GM23338 (cell line): ENCODE data around the gene CYTH3. TPM values are rescaled to one million over a fixed set of nuclear protein-coding genes. Genes with fewer than 3 reads are reported as not detected.

Experiments
- ATAC-seq: fragments of 200-7000 bp; cut with Tn5 transposase; 3 replicates; pipeline ENCODE4 v1.9.1; 2020
- DNase-seq: peaks from one replicate; pipeline ENCODE4 v3.0.0-alpha.2; 2015; ENCODE audit warnings: low spot score
- H2AFZ ChIP-seq: fragments of 200-600 bp; sonication (generic); 2 replicates; pipeline ENCODE4 v1.8.0; 2016; ENCODE audit warnings: antibody characterized with exemption, mild to moderate bottlenecking, moderate library complexity
- H3F3A ChIP-seq: fragments of 200-600 bp; sonication (generic); replicated peaks from 2 replicates; pipeline ENCODE4 v1.8.0; 2017; ENCODE audit warnings: antibody characterized with exemption, mixed run types, low read depth
- H3K27ac ChIP-seq: fragments of 200-600 bp; sonication (generic); 2 replicates; pipeline ENCODE4 v1.6.1; 2016; ENCODE audit warnings: low read depth
- H3K27me3 ChIP-seq: fragments of 200-600 bp; sonication (generic); 2 replicates; pipeline ENCODE4 v1.8.0; 2016; ENCODE audit warnings: mild to moderate bottlenecking, mixed run types, moderate library complexity; ENCODE audit not compliant: insufficient read depth
- H3K36me3 ChIP-seq: fragments of 200-600 bp; sonication (generic); 2 replicates; pipeline ENCODE4 v1.8.0; 2016; ENCODE audit warnings: mild to moderate bottlenecking; ENCODE audit not compliant: insufficient read depth
- H3K4me1 ChIP-seq: fragments of 200-600 bp; sonication (generic); 2 replicates; pipeline ENCODE4 v1.8.0; 2016; ENCODE audit warnings: mild to moderate bottlenecking, moderate library complexity; ENCODE audit not compliant: insufficient read depth
- H3K4me2 ChIP-seq: fragments of 200-600 bp; sonication (generic); 2 replicates; pipeline ENCODE4 v1.7.1; 2017; ENCODE audit warnings: mixed run types
- H3K4me3 ChIP-seq: fragments of 200-600 bp; sonication (generic); 2 replicates; pipeline ENCODE4 v1.6.1; 2016; ENCODE audit warnings: mixed run types
- H3K79me2 ChIP-seq: fragments of 200-600 bp; sonication (generic); replicated peaks from 2 replicates; pipeline ENCODE4 v1.8.0; 2017; ENCODE audit warnings: mild to moderate bottlenecking; ENCODE audit not compliant: insufficient read depth
- H3K9me2 ChIP-seq: fragments of 200-600 bp; sonication (generic); 2 replicates; pipeline ENCODE4 v1.8.0; 2017; ENCODE audit not compliant: insufficient read depth
- H4K20me1 ChIP-seq: fragments of 200-600 bp; sonication (generic); replicated peaks from 2 replicates; pipeline ENCODE4 v1.8.0; 2017; ENCODE audit warnings: mild to moderate bottlenecking; ENCODE audit not compliant: insufficient read depth
- H3K27ac Mint-ChIP-seq: 2 replicates; pipeline ENCODE4 v1.8.0; 2020; ENCODE audit warnings: inconsistent platforms, mild to moderate bottlenecking, moderate library complexity, mixed read lengths
- H3K27me3 Mint-ChIP-seq: 3 replicates; pipeline ENCODE4 v1.8.0; 2022; ENCODE audit warnings: low read depth, mild to moderate bottlenecking, moderate library complexity, mixed read lengths, inconsistent platforms; ENCODE audit not compliant: insufficient read depth, poor library complexity
- H3K36me3 Mint-ChIP-seq: 3 replicates; pipeline ENCODE4 v1.8.0; 2021; ENCODE audit warnings: low read depth, mild to moderate bottlenecking, inconsistent platforms, moderate library complexity, mixed read lengths
- H3K4me1 Mint-ChIP-seq: 3 replicates; pipeline ENCODE4 v1.8.0; 2020; ENCODE audit warnings: mild to moderate bottlenecking, inconsistent platforms, mixed read lengths
- H3K4me3 Mint-ChIP-seq: 3 replicates; pipeline ENCODE4 v1.8.0; 2021; ENCODE audit warnings: moderate library complexity, mild to moderate bottlenecking, inconsistent platforms, mixed read lengths
- H3K9me3 Mint-ChIP-seq: 3 replicates; pipeline ENCODE4 v1.8.0; 2020; ENCODE audit warnings: moderate library complexity, mild to moderate bottlenecking, inconsistent platforms, mixed read lengths
- CREB1 ChIP-seq: fragments of 250-450 bp; sonication (Bioruptor Pico); IDR thresholded peaks from 2 replicates; pipeline ENCODE4 v1.5.0; 2020; ENCODE audit warnings: low read depth, mild to moderate bottlenecking, moderate library complexity
- CTCF ChIP-seq, 2 experiments: fragments of 200-600 bp in 1 of 2; sonication (generic) in 1 of 2; conservative IDR thresholded peaks; 2 replicates each; pipeline versions ENCODE4 v1.5.1 to v1.6.1; 2016 to 2017; ENCODE audit warnings: antibody characterized with exemption in 2 of 2, low read depth in 2 of 2, mild to moderate bottlenecking in 2 of 2, moderate library complexity in 1 of 2
- ETS1 ChIP-seq: IDR thresholded peaks from 2 replicates; pipeline ENCODE4 v1.6.1; 2016; ENCODE audit warnings: antibody characterized with exemption
- EZH2 ChIP-seq: fragments of 200-600 bp; sonication (generic); IDR thresholded peaks from one replicate; pipeline ENCODE4 v1.8.0; 2017; ENCODE audit warnings: antibody characterized with exemption, mild to moderate bottlenecking, low read depth; ENCODE audit not compliant: unreplicated experiment
- EZH2phosphoT487 ChIP-seq: fragments of 200-600 bp; sonication (generic); IDR thresholded peaks from one replicate; pipeline ENCODE4 v1.8.1; 2018; ENCODE audit warnings: antibody characterized with exemption; ENCODE audit not compliant: unreplicated experiment
- JUNB ChIP-seq: IDR thresholded peaks from one replicate; pipeline ENCODE4 v1.6.1; 2016; ENCODE audit warnings: antibody characterized with exemption; ENCODE audit not compliant: unreplicated experiment
- NANOG ChIP-seq: IDR thresholded peaks from 2 replicates; pipeline ENCODE4 v1.6.1; 2016; ENCODE audit warnings: antibody characterized with exemption, borderline replicate concordance
- POLR2AphosphoS5 ChIP-seq: IDR thresholded peaks from 2 replicates; pipeline ENCODE4 v1.6.1; 2016; ENCODE audit warnings: antibody characterized with exemption, low read depth
- REST ChIP-seq: IDR thresholded peaks from one replicate; pipeline ENCODE4 v1.6.1; 2018; ENCODE audit warnings: antibody characterized with exemption; ENCODE audit not compliant: unreplicated experiment
- STAT1 ChIP-seq: IDR thresholded peaks from one replicate; pipeline ENCODE4 v1.6.1; 2016; ENCODE audit warnings: antibody characterized with exemption; ENCODE audit not compliant: unreplicated experiment
- ZNF114 ChIP-seq: fragments of 250-450 bp; sonication (Bioruptor Pico); IDR thresholded peaks from 2 replicates; pipeline ENCODE4 v1.5.0; 2020; ENCODE audit warnings: mild to moderate bottlenecking, moderate library complexity
- ZNF331 ChIP-seq: fragments of 250-450 bp; sonication (Bioruptor Pico); IDR thresholded peaks from 2 replicates; pipeline ENCODE4 v1.5.0; 2020; ENCODE audit warnings: low read depth, mild to moderate bottlenecking, moderate library complexity
- ZNF462 ChIP-seq: fragments of 250-450 bp; sonication (Bioruptor Pico); IDR thresholded peaks from 2 replicates; pipeline ENCODE4 v1.5.0; 2020; ENCODE audit warnings: mild to moderate bottlenecking, moderate library complexity
- polyA plus RNA-seq: library from polyadenylated mRNA; unstranded; fragments of >200 nt; fragmentation: Nextera tagmentation; extraction: Ambion mirVana; gene quantifications from 2 replicates; pipeline ENCODE4 v1.2.1, GENCODE V29; 2016
- total RNA-seq: library from RNA; depleted of rRNA; stranded (reverse); fragments of >200 nt; shearing (Covaris generic); gene quantifications from 2 replicates; pipeline ENCODE4 v1.2.3, GENCODE V29; 2014

Gene CYTH3
- total and polyA plus RNA-seq, 2 experiments from 2014 or later = 4.6 to 15.3 TPM

- no peaks in the 10 kb centered on the region for H3K27me3 ChIP-seq
- Mint-ChIP-seq H3K27ac (no peak overlapping the region), H3K4me3 (no peak overlapping the region), H3K4me1 (no peaks in the 10 kb centered on the region), H3K9me3 (no peaks in the 10 kb centered on the region), H3K27me3 (peaks cover 7% of the 10 kb centered on the region), H3K36me3 (peaks cover 78% of the 10 kb centered on the region)
- no peak overlapping the region for H3K4me3 ChIP-seq
- H3K4me2 ChIP-seq = no peak overlapping the region
- no peaks in the 10 kb centered on the region for H3K9me2 ChIP-seq
- H2AFZ ChIP-seq = no peak overlapping the region
- H3K27ac ChIP-seq = no peak overlapping the region
- TF ChIP-seq POLR2AphosphoS5 (no peak), NANOG (no peak), STAT1 (no peak), EZH2phosphoT487 (no peak), REST (no peak), ZNF462 (CRISPR knock-in tag) (no peak), JUNB (no peak), ETS1 (no peak), EZH2 (no peak), ZNF114 (CRISPR knock-in tag) (no peak), ZNF331 (CRISPR knock-in tag) (no peak), CTCF (conservative IDR thresholded peaks at IDR 0.05; ENCODE audit: low read depth in 2 of 2) (no peak), CREB1 (CRISPR knock-in tag) (no peak)
- DNase-seq (no peak), ATAC-seq (no peak)
- peaks cover 31% of the 10 kb centered on the region for H3K36me3 ChIP-seq
- no peaks in the 10 kb centered on the region for H3K79me2 ChIP-seq
- no peaks in the 10 kb centered on the region for H3K4me1 ChIP-seq
- H4K20me1 ChIP-seq = no peaks in the 10 kb centered on the region; the same call in none of the 2 replicates
- H3F3A ChIP-seq = no peaks in the 10 kb centered on the region
Measured at GRCh38 chr7:6151994-6152735, 120.3 kb downstream of the CYTH3 start.
